Thyroid gland (tissue), 4 donors: ENCODE data around the gene DSCAM.

Source experiments
- POLR2A ChIP-seq, 2 donors: fragments of 450-650 bp; IDR thresholded peaks; one replicate each; pipeline ENCODE4 v1.6.1; 2017; ENCODE audit warnings: antibody characterized with exemption in 2 of 2, mild to moderate bottlenecking in 2 of 2, moderate library complexity in 1 of 2
- TF ChIP-seq, protein P1 (sequence below), 6 experiments: fragments of 200-600 bp in 3 of 6; fragments of 450-650 bp in 3 of 6; sonication (generic) in 3 of 6; IDR thresholded peaks; one replicate each; pipeline ENCODE4 v1.5.1; 2016 to 2019; ENCODE audit warnings: antibody characterized with exemption in 6 of 6, mild to moderate bottlenecking in 2 of 6, inconsistent platforms in 1 of 6, moderate library complexity in 1 of 6

GRCh38 chr21:40047993-40048730 is 798.8 kb downstream of the DSCAM start:
- TF ChIP-seq, protein P1, sequence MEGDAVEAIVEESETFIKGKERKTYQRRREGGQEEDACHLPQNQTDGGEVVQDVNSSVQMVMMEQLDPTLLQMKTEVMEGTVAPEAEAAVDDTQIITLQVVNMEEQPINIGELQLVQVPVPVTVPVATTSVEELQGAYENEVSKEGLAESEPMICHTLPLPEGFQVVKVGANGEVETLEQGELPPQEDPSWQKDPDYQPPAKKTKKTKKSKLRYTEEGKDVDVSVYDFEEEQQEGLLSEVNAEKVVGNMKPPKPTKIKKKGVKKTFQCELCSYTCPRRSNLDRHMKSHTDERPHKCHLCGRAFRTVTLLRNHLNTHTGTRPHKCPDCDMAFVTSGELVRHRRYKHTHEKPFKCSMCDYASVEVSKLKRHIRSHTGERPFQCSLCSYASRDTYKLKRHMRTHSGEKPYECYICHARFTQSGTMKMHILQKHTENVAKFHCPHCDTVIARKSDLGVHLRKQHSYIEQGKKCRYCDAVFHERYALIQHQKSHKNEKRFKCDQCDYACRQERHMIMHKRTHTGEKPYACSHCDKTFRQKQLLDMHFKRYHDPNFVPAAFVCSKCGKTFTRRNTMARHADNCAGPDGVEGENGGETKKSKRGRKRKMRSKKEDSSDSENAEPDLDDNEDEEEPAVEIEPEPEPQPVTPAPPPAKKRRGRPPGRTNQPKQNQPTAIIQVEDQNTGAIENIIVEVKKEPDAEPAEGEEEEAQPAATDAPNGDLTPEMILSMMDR (IDR thresholded peaks at IDR 0.05): no peak
- no peak for TF ChIP-seq POLR2A (IDR thresholded peaks at IDR 0.05)
